Osteocyte (in vitro differentiated cells): ENCODE measurements around the gene RNF123. TPM values are rescaled to one million over a fixed set of nuclear protein-coding genes. Genes with fewer than 3 reads are reported as not detected.

ENCODE experiments used
- DNase-seq: peaks from one replicate; pipeline ENCODE4 v3.0.0; 2021; ENCODE audit warnings: mixed read lengths; ENCODE audit not compliant: unreplicated experiment; ENCODE audit errors: extremely low spot score
- H3K27ac Mint-ChIP-seq: one replicate; pipeline ENCODE4 v1.8.0; 2021; ENCODE audit warnings: mild to moderate bottlenecking, mixed read lengths; ENCODE audit not compliant: unreplicated experiment
- H3K27me3 Mint-ChIP-seq: one replicate; pipeline ENCODE4 v1.8.0; 2021; ENCODE audit warnings: mixed read lengths; ENCODE audit not compliant: unreplicated experiment
- H3K36me3 Mint-ChIP-seq: one replicate; pipeline ENCODE4 v1.8.0; 2021; ENCODE audit warnings: mixed read lengths; ENCODE audit not compliant: unreplicated experiment
- H3K4me1 Mint-ChIP-seq: one replicate; pipeline ENCODE4 v1.8.0; 2021; ENCODE audit warnings: mixed read lengths; ENCODE audit not compliant: unreplicated experiment
- H3K4me3 Mint-ChIP-seq: one replicate; pipeline ENCODE4 v1.8.0; 2021; ENCODE audit warnings: mild to moderate bottlenecking, moderate library complexity, mixed read lengths; ENCODE audit not compliant: unreplicated experiment
- H3K9me3 Mint-ChIP-seq: one replicate; pipeline ENCODE4 v1.8.0; 2021; ENCODE audit warnings: mixed read lengths; ENCODE audit not compliant: unreplicated experiment
- CTCF ChIP-seq: fragments of 200-600 bp; sonication (generic); IDR thresholded peaks from 2 replicates; pipeline ENCODE4 v1.5.0; 2021; ENCODE audit warnings: antibody characterized with exemption, mild to moderate bottlenecking, moderate library complexity
- total RNA-seq: library from RNA; stranded (reverse); gene quantifications from 2 replicates; pipeline ENCODE4 v1.2.1, GENCODE V29; 2021

Gene RNF123
- total RNA-seq, 1 donor from 2014 or later = 61.0 TPM

- Mint-ChIP-seq H3K36me3 (no peaks in the 10 kb centered on the region), H3K4me3 (no peak overlapping the region), H3K27me3 (no peaks in the 10 kb centered on the region), H3K4me1 (peaks cover 33% of the 10 kb centered on the region), H3K27ac (no peak overlapping the region), H3K9me3 (no peaks in the 10 kb centered on the region)
- no peak for DNase-seq
- no peak for TF ChIP-seq CTCF
Measured at GRCh38 chr3:49667701-49668413, 21.5 kb upstream of the RNF123 start.

GRCh38 chr3:49668414-49668797 lies 21.0 kb upstream of the RNF123 start:
- Mint-ChIP-seq H3K9me3 (no peaks in the 10 kb centered on the region), H3K27me3 (no peaks in the 10 kb centered on the region), H3K4me1 (peaks cover 37% of the 10 kb centered on the region), H3K27ac (no peak overlapping the region), H3K4me3 (no peak overlapping the region), H3K36me3 (no peaks in the 10 kb centered on the region)
- TF ChIP-seq CTCF = no peak
- DNase-seq = no peak

- Mint-ChIP-seq H3K4me3 (no peak overlapping the region), H3K4me1 (peaks cover 40% of the 10 kb centered on the region), H3K27ac (no peak overlapping the region), H3K36me3 (no peaks in the 10 kb centered on the region), H3K9me3 (no peaks in the 10 kb centered on the region), H3K27me3 (no peaks in the 10 kb centered on the region)
- no peak for DNase-seq
- TF ChIP-seq CTCF = no peak
Measured at GRCh38 chr3:49668861-49669260, 20.5 kb upstream of the RNF123 start.

GRCh38 chr3:49669352-49669751 lies 20.0 kb upstream of the RNF123 start:
- H3K4me1 Mint-ChIP-seq = peaks cover 40% of the 10 kb centered on the region
- no peaks in the 10 kb centered on the region for H3K27me3 Mint-ChIP-seq
- H3K9me3 Mint-ChIP-seq = no peaks in the 10 kb centered on the region
- no peaks in the 10 kb centered on the region for H3K36me3 Mint-ChIP-seq
- no peak for TF ChIP-seq CTCF
- no peak for DNase-seq
- H3K27ac Mint-ChIP-seq = no peak overlapping the region
- no peak overlapping the region for H3K4me3 Mint-ChIP-seq

GRCh38 chr3:49670940-49671290 lies 18.4 kb upstream of the RNF123 start:
- Mint-ChIP-seq H3K27me3 (no peaks in the 10 kb centered on the region), H3K9me3 (no peaks in the 10 kb centered on the region), H3K4me3 (no peak overlapping the region), H3K4me1 (peaks cover 43% of the 10 kb centered on the region), H3K36me3 (no peaks in the 10 kb centered on the region), H3K27ac (no peak overlapping the region)
- no peak for TF ChIP-seq CTCF
- DNase-seq = no peak
